ENCODE measurements around the gene NOC2L. TPM values are rescaled to one million over a fixed set of nuclear protein-coding genes. Genes with fewer than 3 reads are reported as not detected.
A peak's percentile ranks its signal among the peaks of the same experiment; 100 is the strongest.

Gene NOC2L
- total and polyA plus RNA-seq, 5 donors, result 43.6 to 48.6 (median 45.4) TPM

DNA sequence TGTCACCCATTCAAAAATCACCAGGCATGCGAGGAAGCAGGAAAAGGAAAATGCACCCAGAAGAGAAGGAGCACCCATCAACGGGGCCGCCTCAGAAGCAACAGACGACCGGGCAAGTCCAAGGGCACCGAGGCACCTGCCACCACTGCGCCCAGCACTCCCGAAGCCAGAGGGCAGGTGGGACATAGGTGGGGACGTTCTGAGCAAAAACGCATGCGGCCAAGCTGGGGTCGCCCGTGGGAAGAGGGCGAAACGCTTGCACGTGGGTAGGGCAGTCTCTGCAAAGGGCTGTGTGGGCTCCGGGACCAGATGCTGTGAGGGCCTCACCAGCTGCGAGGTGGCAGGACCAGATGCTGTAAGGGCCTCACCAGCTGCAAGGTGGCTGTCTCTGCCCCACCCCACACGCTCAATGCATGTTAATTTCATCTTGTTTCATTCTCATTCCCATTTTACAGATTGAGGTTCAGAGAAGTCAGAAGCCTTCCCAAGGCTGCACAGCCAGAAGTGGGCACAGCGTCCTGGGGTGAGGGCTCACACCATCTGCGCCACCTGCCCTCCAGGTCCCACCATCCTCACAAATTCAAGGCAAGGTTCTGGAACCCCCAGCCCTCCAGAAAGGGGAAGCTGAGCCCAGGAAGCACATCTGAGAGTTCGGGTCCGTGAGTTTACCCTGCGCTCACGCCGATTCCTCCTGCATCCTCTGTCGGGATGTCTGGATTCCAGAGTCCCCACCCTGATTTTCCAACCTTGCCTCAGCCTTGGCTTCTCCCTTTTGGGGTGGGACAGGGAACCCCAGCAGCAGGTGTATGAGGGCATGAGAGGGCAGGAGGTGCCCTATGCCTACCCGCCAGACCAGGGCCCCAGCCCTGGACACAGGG is 43.5 kb downstream of the NOC2L start:
- Histone ChIP-seq H3K27ac (ENCODE audit: low read length) (no peak overlapping the region), H3K4me3 (ENCODE audit: low read length) (no peak overlapping the region), H3K4me1 (ENCODE audit: control insufficient read depth, insufficient read depth, low read length) (peaks cover 1% of the 10 kb centered on the region), H3K9me3 (ENCODE audit: control insufficient read depth, low read length) (no peaks in the 10 kb centered on the region), H3K27me3 (ENCODE audit: control insufficient read depth, insufficient read depth) (no peaks in the 10 kb centered on the region)
- intact Hi-C loops (cut with DNase I), result no loop called here
- no peak for ATAC-seq
- peak in 2 of 3 donors; percentile 34 to 40 for DNase-seq
- WGBS, result 79% methylated on average over 28 of the region's 28 CpGs

DNA sequence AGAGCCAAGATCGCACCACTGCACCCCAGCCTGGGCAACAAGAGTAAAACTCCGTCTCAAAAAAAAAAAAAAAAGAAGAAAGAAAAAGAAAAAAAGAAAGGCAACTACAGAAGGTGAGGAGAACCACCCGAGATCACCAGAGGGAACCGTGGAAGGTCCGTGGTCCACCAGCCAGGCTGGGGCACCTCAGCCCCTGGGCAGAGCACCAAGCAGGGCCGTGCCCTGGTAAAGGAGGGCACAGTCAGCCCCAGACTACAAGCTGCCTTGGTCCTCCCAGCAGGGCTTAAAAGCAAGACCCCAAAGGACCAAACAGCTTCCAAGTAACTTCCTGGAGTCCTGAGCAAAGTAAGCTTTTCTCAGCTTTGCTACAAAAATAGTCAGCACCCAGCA is 44.2 kb downstream of the NOC2L start:
- intact Hi-C loops (cut with DNase I), result no loop called here
- Histone ChIP-seq H3K27ac (ENCODE audit: low read length) (no peak overlapping the region), H3K27me3 (ENCODE audit: control insufficient read depth, insufficient read depth) (no peaks in the 10 kb centered on the region), H3K4me1 (ENCODE audit: control insufficient read depth, insufficient read depth, low read length) (peaks cover 2% of the 10 kb centered on the region), H3K4me3 (ENCODE audit: low read length) (no peak overlapping the region), H3K9me3 (ENCODE audit: control insufficient read depth, low read length) (no peaks in the 10 kb centered on the region)
- ATAC-seq (no peak), DNase-seq (peak in 2 of 3 donors; percentile 30 to 33)
- 70% methylated on average over 6 of the region's 6 CpGs for WGBS

DNA sequence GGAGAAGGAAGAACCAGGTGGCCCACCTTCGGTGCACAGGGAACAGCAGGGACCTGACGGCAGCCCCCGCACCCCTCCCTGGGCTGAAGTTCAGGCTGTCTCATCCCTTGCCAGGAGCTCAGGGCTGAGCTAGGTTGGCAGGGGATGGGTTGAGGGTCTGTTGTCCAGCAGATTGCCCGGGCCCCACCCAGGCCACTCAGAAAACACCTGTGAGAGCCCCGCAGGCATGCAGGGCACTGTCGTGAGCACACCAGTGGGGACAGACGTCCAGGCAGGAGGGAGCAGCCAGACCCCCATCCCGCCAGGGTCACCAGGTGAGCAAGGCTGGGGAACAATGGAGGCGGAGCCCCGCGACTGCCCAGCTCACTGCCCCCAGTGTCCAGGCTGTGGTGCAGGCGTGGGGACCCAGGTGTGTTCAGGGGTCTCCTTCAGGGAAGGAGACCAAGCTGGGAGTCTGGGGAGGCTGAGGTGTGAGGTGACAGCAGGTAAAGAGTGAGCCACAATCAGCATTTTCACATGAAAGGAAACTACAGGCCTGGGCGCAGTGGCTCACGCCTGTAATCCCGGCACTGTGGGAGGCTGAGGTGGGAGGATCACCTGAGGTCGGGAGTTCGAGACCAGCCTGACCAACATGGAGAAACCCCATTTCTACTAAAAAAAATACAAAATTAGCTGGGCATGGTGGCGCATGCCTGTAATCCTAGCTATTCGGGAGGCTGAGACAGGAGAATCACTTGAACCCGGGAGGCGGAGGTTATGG is 44.7 kb downstream of the NOC2L start:
- intact Hi-C loops (cut with DNase I), result no loop called here
- ATAC-seq (no peak), DNase-seq (peak; percentile 14 to 59 (median 45))

DNA sequence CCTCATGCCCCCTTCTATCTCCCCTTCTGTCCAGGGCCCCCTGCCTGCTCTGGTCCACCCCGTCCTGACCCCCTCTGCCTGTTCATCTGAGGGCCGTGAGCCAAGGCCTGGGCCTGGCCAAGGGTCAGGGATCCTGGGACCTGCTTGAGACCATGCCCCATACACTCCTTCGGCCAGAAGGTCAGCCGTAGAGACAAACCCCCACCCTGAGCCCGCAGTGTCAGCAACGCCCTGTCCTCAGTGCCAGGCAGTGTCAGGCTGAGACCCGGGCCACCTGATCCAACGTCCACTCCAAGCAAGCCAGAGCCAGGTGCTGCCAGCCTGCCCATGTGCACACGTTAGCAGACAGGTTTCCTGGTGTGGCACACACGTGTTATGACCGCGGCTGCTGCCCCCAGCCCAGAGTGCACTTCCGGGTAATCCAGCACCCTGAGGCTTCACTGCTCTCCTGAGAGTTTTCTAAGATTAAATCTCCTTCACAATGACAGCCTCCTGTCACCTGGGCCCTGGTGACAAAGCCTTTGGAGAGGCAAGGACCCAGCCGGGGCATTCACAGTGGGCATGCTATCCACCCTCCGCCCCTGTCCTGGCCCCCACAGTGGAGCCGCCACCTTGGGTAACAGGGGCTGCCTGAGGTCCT is 45.4 kb downstream of the NOC2L start:
- Histone ChIP-seq H3K4me1 (ENCODE audit: control insufficient read depth, insufficient read depth, low read length) (peaks cover 2% of the 10 kb centered on the region), H3K9me3 (ENCODE audit: control insufficient read depth, low read length) (no peaks in the 10 kb centered on the region), H3K27me3 (ENCODE audit: control insufficient read depth, insufficient read depth) (no peaks in the 10 kb centered on the region), H3K27ac (ENCODE audit: low read length) (no peak overlapping the region), H3K4me3 (ENCODE audit: low read length) (no peak overlapping the region)
- 73% methylated on average over 16 of the region's 16 CpGs for WGBS
- ATAC-seq, result no peak
- peak in 2 of 3 donors; percentile 44 to 62 for DNase-seq
- intact Hi-C loops (cut with DNase I), result no loop called here

More for the DNA sequence above, 44.7 kb downstream of the NOC2L start:
- Histone ChIP-seq H3K27me3 (ENCODE audit: control insufficient read depth, insufficient read depth) (no peaks in the 10 kb centered on the region), H3K4me3 (ENCODE audit: low read length) (no peak overlapping the region), H3K27ac (ENCODE audit: low read length) (no peak overlapping the region), H3K9me3 (ENCODE audit: control insufficient read depth, low read length) (no peaks in the 10 kb centered on the region), H3K4me1 (ENCODE audit: control insufficient read depth, insufficient read depth, low read length) (peaks cover 2% of the 10 kb centered on the region)
- WGBS, result 82% methylated on average over 21 of the region's 21 CpGs

DNA sequence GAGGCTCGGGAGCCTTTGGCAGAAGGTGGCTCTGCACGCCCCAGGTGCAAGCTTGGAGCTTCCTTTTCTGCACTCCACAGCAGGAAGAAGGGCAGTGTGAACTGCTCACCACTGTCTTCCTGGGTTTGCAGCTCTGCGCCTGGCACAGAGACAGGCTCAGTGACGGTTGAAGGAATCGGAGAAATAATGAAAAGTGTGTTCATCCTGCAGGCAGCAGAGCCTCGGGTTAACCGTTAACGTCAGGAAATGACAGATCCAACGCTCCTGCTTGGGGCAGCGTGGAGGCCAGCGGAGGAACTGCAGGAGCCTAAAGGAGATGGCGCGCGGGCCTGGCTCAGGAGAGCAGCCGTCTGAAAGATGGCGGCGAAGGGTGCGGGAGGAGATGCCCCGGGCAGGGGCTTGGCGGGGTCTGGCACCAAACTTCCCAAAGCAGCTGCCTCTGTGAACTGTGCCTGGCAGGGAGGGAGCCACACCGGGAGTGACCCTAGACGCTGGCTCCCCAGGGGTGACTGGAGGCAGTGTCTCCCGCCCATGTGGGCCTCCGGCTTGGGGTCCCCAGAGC is 46.2 kb downstream of the NOC2L start:
- H3K4me1 ChIP-seq (ENCODE audit: control insufficient read depth, insufficient read depth, low read length), result peaks cover 2% of the 10 kb centered on the region
- intact Hi-C loops (cut with DNase I), result no loop called here
- no peak overlapping the region for H3K4me3 ChIP-seq (ENCODE audit: low read length)
- WGBS, result 43% methylated on average over 24 of the region's 24 CpGs
- H3K9me3 ChIP-seq (ENCODE audit: control insufficient read depth, low read length), result no peaks in the 10 kb centered on the region
- DNase-seq (peak; percentile 29 to 67 (median 61)), ATAC-seq (no peak)
- no peak overlapping the region for H3K27ac ChIP-seq (ENCODE audit: low read length)
- no peaks in the 10 kb centered on the region for H3K27me3 ChIP-seq (ENCODE audit: control insufficient read depth, insufficient read depth)

DNA sequence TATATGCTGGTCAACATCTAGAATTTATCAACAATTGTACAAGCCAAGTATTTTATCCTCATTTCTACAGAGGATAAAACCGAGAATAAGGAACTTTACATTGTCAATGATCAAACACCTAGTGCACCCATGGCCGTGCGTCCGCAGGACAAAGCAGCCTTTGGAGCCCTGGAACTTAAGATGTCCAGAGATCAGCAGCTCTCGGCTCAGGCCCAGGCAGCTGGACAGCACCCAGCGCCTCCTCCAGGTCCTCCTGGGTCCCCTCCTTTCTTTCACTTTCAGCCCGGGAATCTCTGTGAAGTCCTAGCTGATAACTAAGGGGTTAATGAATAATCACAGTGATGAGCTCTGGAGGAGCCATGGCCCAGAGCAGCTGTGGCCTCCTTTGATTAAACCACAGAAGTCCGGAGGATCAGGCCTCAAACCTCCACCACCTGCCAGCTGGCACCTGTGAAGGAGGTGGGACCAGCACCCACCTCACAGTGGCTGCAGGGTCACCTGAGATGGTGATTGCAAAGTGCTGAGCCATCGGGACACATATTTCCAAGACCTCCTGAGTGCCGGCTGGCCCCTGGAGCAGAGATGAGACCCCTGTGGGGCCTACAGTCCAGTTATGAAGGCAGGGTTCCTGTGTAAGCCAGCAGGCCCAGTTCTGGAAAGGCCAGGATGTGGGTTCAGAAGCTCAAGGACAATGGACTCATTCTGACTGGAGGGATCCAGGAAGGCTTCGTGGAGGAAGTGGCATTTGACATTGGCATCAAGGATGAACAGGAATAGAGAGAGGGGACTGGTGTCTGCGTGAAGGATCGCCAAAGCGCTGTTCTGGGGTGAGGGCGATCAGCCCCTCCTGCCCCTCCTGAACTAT is 46.9 kb downstream of the NOC2L start:
- Histone ChIP-seq H3K27ac (ENCODE audit: low read length) (no peak overlapping the region), H3K4me1 (ENCODE audit: control insufficient read depth, insufficient read depth, low read length) (peaks cover 2% of the 10 kb centered on the region), H3K4me3 (ENCODE audit: low read length) (no peak overlapping the region), H3K27me3 (ENCODE audit: control insufficient read depth, insufficient read depth) (no peaks in the 10 kb centered on the region), H3K9me3 (ENCODE audit: control insufficient read depth, low read length) (no peaks in the 10 kb centered on the region)
- ATAC-seq (no peak), DNase-seq (peak in 1 of 3 donors; percentile 46)
- intact Hi-C loops (cut with DNase I), result no loop called here
- WGBS, result 62% methylated on average over 15 of the region's 15 CpGs

DNA sequence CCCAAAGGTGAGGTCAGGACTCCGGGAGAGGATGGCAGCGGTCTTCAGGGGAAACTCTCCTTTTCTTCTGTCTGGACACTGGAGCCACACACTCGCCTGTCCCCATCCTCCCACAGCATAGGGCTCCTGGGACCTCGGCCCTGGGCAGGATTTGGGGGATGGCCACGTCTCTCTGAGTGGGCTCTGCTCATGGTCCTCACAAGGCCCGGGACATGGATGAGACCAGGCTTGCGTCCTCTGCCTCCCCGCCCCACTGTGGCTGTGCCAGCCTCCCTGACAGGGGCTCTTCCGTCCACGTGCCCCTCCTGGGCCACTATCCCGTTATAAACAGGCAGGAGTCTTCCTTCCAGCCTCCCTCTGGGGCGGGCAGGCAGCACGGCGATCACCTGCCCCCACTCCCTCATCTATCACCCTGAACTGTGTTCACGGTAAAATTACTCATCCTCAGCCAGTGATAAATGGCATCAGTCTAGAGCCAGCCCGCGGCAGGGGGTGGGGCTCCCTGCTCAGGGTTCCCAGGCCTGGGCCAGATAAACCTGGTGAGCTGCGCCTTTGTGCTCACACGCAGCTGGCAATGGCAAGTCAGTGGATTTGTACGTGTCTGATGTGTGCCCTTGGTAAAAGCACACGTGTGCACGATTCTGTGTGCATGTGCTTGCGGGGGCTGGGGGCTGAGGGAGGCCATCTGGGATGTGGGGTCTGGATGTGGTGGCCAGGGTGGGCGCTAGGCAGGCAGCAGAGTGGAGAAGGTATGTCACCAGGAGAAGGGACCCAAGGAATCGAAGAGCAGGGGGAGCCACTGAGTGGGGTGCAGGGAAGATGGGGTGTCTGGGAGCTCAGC is 48.0 kb downstream of the NOC2L start:
- intact Hi-C loops (cut with DNase I), result no loop called here
- ATAC-seq (no peak), DNase-seq (peak; percentile 13 to 61 (median 37))
- H3K27ac ChIP-seq (ENCODE audit: low read length), result no peak overlapping the region
- WGBS, result 61% methylated on average over 25 of the region's 25 CpGs
- no peak overlapping the region for H3K4me3 ChIP-seq (ENCODE audit: low read length)
- H3K27me3 ChIP-seq (ENCODE audit: control insufficient read depth, insufficient read depth), result no peaks in the 10 kb centered on the region
- no peaks in the 10 kb centered on the region for H3K9me3 ChIP-seq (ENCODE audit: control insufficient read depth, low read length)
- H3K4me1 ChIP-seq (ENCODE audit: control insufficient read depth, insufficient read depth, low read length), result peaks cover 6% of the 10 kb centered on the region

DNA sequence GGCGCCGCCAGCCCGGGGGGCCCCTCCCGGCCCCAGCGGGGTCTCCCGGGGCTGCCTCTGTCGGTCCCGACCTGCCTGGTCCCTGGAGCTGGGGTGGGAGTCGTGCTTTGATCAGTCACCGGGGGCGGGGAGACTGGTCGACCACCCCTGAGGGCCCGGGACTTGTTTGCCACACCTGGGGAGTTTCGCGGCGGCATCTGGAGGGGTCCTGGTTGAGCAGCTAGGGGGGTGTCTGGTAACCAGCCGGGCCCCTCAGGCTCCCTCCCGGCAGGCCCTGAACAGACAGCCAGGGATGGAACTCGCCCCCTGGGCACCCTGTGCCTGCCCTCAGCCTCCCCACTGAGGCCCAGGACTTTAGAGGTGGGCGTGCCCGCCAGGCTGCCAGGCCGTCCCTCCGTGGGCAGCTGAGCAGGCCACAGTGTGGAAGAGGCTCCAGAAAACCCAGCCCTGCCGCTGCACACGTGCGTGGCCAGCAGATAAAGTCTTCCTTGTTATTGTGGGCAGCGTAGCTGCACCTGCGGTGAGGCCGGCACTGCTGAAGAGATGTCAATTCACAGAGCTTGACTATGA is 48.7 kb downstream of the NOC2L start:
- H3K4me1 ChIP-seq (ENCODE audit: control insufficient read depth, insufficient read depth, low read length), result peaks cover 6% of the 10 kb centered on the region
- H3K9me3 ChIP-seq (ENCODE audit: control insufficient read depth, low read length), result no peaks in the 10 kb centered on the region
- intact Hi-C loops (cut with DNase I), result no loop called here
- DNase-seq (peak; percentile 15 to 79 (median 58)), ATAC-seq (peak in 1 of 2 donors; percentile 2)
- no peak overlapping the region for H3K27ac ChIP-seq (ENCODE audit: low read length)
- no peaks in the 10 kb centered on the region for H3K27me3 ChIP-seq (ENCODE audit: control insufficient read depth, insufficient read depth)
- WGBS, result 19% methylated on average over 29 of the region's 29 CpGs
- H3K4me3 ChIP-seq (ENCODE audit: low read length), result peak overlapping the region; percentile 29

DNA sequence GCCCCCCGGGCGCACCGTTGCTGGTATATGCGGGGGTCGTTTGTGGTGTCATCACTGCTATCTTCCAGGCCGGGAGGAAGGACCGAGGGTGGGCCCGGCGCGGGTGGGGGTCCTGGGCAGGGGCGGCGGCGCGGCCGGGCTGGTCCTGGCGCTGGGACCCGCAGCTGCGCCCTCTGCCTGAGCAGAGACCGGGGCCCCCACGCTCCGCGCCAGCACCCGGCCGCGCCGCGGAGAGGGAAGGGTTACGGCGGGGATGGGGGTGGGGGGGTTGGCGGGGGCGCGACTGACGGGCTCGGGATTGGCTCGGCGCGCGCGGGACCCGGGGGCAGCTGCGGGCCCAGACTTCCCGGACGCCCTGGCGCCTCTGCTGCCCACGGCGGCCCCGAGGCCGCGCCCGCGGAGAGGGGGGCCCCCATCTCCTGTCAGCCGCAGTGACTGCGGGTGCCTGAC is 49.2 kb downstream of the NOC2L start:
- DNase-seq (peak in 2 of 3 donors; percentile 26 to 75), ATAC-seq (peak; percentile 18 to 32)
- intact Hi-C loops (cut with DNase I), result loop anchor here in 1 of 4 donors (10.0 kb wide), 1 partner anchor 45 kb away; the partner anchor contains the start of gene NOC2L
- Histone ChIP-seq H3K4me1 (ENCODE audit: control insufficient read depth, insufficient read depth, low read length) (peaks cover 6% of the 10 kb centered on the region), H3K4me3 (ENCODE audit: low read length) (peak overlapping the region; percentile 29), H3K27me3 (ENCODE audit: control insufficient read depth, insufficient read depth) (no peaks in the 10 kb centered on the region), H3K27ac (ENCODE audit: low read length) (no peak overlapping the region), H3K9me3 (ENCODE audit: control insufficient read depth, low read length) (no peaks in the 10 kb centered on the region)
- 8% methylated on average over 51 of the region's 53 CpGs for WGBS

Data from right cardiac atrium (tissue), 5 donors.